ENCODE results near the gene MOB3A. TPM values are rescaled to one million over a fixed set of nuclear protein-coding genes. Genes with fewer than 3 reads are reported as not detected.

Gene MOB3A
- total and polyA plus RNA-seq, 4 donors = 3.4 to 8.7 (median 6.5) TPM

GRCh38 chr19:2048959-2049740, 47.0 kb downstream of the MOB3A start:
- Histone ChIP-seq H3K4me3 (ENCODE audit: low read depth in 1 of 3, low read length in 3 of 3) (peak overlapping the region; percentile 81 to 91 (median 84)), H3K27me3 (ENCODE audit: control insufficient read depth in 4 of 4, insufficient read depth in 4 of 4, low read length in 3 of 4) (no peaks in the 10 kb centered on the region), H3K27ac (ENCODE audit: low read depth in 1 of 2, low read length in 2 of 2) (peak overlapping the region; percentile 95 to 99), H3K9me3 (ENCODE audit: control insufficient read depth in 4 of 4, low read length in 3 of 4) (no peaks in the 10 kb centered on the region), H3K9ac (ENCODE audit: low read depth in 1 of 2, low read length in 2 of 2) (peak overlapping the region; percentile 37 to 99), H3K36me3 (ENCODE audit: control insufficient read depth in 4 of 4, insufficient read depth in 3 of 4, low read depth in 1 of 4, low read length in 3 of 4) (peaks cover 0 to 13% (median under 1%) of the 10 kb centered on the region in 4 donors), H3K4me1 (ENCODE audit: control insufficient read depth in 4 of 4, insufficient read depth in 4 of 4, low read length in 3 of 4) (peaks cover 40 to 76% (median 68%) of the 10 kb centered on the region in 4 donors)
- peak; percentile 64 for DNase-seq (ENCODE audit: low spot score)
- 22% methylated on average over 27 of the region's 27 CpGs for WGBS
- TF ChIP-seq SP1 (IDR thresholded peaks at IDR 0.05) (peak; percentile 18), REST (IDR thresholded peaks at IDR 0.05) (no peak)

GRCh38 chr19:2048104-2048958, 47.8 kb downstream of the MOB3A start:
- TF ChIP-seq EGR1 (IDR thresholded peaks at IDR 0.05; ENCODE audit: low read depth in 2 of 2) (no peak), REST (IDR thresholded peaks at IDR 0.05) (no peak), SP1 (IDR thresholded peaks at IDR 0.05) (no peak), TAF1 (conservative IDR thresholded peaks at IDR 0.05) (no peak), JUND (IDR thresholded peaks at IDR 0.05) (no peak), RAD21 (IDR thresholded peaks at IDR 0.05) (no peak), GABPA (IDR thresholded peaks at IDR 0.05 in 1 of 2, conservative IDR thresholded peaks at IDR 0.05 in 1 of 2) (no peak), RXRA (IDR thresholded peaks at IDR 0.05) (peak; percentile 55 to 58), CTCF (IDR thresholded peaks at IDR 0.05; ENCODE audit: low read depth, low read length, missing input control) (no peak), MAX (IDR thresholded peaks at IDR 0.05) (no peak), HNF4G (IDR thresholded peaks at IDR 0.05) (no peak), YY1 (IDR thresholded peaks at IDR 0.05) (no peak), NR2F2 (IDR thresholded peaks at IDR 0.05) (peak; percentile 53), HNF4A (conservative IDR thresholded peaks at IDR 0.05) (peak; percentile 13 to 55)
- Histone ChIP-seq H3K27me3 (ENCODE audit: control insufficient read depth in 4 of 4, insufficient read depth in 4 of 4, low read length in 3 of 4) (no peaks in the 10 kb centered on the region), H3K27ac (ENCODE audit: low read depth in 1 of 2, low read length in 2 of 2) (peak overlapping the region; percentile 95 to 99), H3K9me3 (ENCODE audit: control insufficient read depth in 4 of 4, low read length in 3 of 4) (no peaks in the 10 kb centered on the region), H3K4me3 (ENCODE audit: low read depth in 1 of 3, low read length in 3 of 3) (peak overlapping the region in 2 of 3 donors; percentile 81 to 91), H3K36me3 (ENCODE audit: control insufficient read depth in 4 of 4, insufficient read depth in 3 of 4, low read depth in 1 of 4, low read length in 3 of 4) (peaks cover 0 to 13% (median 2%) of the 10 kb centered on the region in 4 donors), H3K4me1 (ENCODE audit: control insufficient read depth in 4 of 4, insufficient read depth in 4 of 4, low read length in 3 of 4) (peaks cover 39 to 77% (median 74%) of the 10 kb centered on the region in 4 donors), H3K9ac (ENCODE audit: low read depth in 1 of 2, low read length in 2 of 2) (peak overlapping the region in 1 of 2 donors; percentile 99)
- peak; percentile 80 for DNase-seq (ENCODE audit: low spot score)
- WGBS = 64% methylated on average over 17 of the region's 17 CpGs
